ENCODE results near the gene CPN1. TPM values are rescaled to one million over a fixed set of nuclear protein-coding genes. Genes with fewer than 3 reads are reported as not detected.

The CPN1 gene
- total RNA-seq, 2 donors from 2014 or later: 0.85 TPM; not detected in 1

DNA sequence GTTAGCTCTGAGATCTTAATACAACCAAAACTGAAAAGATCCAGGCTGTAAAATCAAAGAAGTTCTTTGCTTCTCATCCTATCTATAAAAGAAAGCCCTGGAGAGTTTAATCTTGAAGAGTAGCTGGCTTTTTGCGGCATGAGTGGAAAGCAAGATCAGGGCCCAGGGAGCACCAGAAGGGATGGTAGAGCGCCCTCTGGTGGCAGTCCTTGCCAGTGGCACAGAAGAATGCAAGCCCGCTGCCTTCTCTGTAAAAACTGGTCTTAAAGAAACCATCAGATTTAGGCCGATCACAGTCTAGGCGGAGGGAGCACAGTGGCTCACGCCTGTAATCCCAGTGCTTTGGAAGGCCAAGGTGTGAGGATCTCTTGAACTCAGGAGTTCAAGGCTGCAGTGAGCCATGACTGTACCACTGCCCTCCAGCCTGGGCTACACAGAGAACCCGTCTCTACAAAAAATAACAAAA is 35.6 kb downstream of the CPN1 start:
- 18% methylated on average over 7 of the region's 7 CpGs for WGBS
- no peak overlapping the region for H3K27ac ChIP-seq
- H3K4me3 ChIP-seq: no peak overlapping the region
- no peaks in the 10 kb centered on the region for H3K4me1 ChIP-seq (replicated peaks)
- no peaks in the 10 kb centered on the region for H3K27me3 ChIP-seq (replicated peaks; ENCODE audit: insufficient read depth)
- TF ChIP-seq POLR2AphosphoS5 (IDR thresholded peaks at IDR 0.05): peak; percentile 46
- TF ChIP-seq, protein P1, sequence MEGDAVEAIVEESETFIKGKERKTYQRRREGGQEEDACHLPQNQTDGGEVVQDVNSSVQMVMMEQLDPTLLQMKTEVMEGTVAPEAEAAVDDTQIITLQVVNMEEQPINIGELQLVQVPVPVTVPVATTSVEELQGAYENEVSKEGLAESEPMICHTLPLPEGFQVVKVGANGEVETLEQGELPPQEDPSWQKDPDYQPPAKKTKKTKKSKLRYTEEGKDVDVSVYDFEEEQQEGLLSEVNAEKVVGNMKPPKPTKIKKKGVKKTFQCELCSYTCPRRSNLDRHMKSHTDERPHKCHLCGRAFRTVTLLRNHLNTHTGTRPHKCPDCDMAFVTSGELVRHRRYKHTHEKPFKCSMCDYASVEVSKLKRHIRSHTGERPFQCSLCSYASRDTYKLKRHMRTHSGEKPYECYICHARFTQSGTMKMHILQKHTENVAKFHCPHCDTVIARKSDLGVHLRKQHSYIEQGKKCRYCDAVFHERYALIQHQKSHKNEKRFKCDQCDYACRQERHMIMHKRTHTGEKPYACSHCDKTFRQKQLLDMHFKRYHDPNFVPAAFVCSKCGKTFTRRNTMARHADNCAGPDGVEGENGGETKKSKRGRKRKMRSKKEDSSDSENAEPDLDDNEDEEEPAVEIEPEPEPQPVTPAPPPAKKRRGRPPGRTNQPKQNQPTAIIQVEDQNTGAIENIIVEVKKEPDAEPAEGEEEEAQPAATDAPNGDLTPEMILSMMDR (IDR thresholded peaks at IDR 0.05): peak; percentile 83 to 97 (median 92)
- no peak for TF ChIP-seq POLR2A (IDR thresholded peaks at IDR 0.05)
- intact Hi-C loops (cut with DNase I): loop anchor here (5.0 to 10.0 kb wide), 3 partner anchors 34 to 199 kb away; no protein-coding TSS in a partner anchor
- peak; percentile 75 for DNase-seq (ENCODE audit: low spot score)
- H3K9me3 ChIP-seq: no peaks in the 10 kb centered on the region
- no peaks in the 10 kb centered on the region for H3K36me3 ChIP-seq

DNA sequence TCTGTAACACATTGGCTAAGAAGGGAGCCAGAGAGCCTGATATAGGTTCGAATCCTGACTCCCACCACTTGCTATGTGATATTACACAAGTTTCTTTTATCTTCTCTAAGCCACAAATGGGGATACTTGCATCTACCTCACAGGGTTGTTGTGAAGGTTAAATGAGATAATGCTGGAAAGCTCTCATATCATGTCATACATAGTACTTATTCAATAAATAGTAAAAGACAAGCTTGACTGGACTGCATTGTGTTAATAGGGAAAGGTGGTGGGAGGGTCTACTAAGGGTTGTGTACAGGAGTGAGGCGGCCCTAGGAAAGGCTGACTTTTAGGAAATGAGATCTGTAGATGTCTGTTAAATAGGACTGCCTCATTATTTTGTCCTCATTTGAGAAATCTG is 36.1 kb downstream of the CPN1 start:
- intact Hi-C loops (cut with DNase I): loop anchor here (5.0 to 10.0 kb wide), 3 partner anchors 33 to 198 kb away; no protein-coding TSS in a partner anchor
- Histone ChIP-seq H3K4me3 (no peak overlapping the region), H3K9me3 (no peaks in the 10 kb centered on the region), H3K27me3 (replicated peaks; ENCODE audit: insufficient read depth) (no peaks in the 10 kb centered on the region), H3K4me1 (replicated peaks) (no peaks in the 10 kb centered on the region), H3K36me3 (no peaks in the 10 kb centered on the region), H3K27ac (no peak overlapping the region)
- WGBS: 76% methylated on average over 2 of the region's 2 CpGs
- TF ChIP-seq POLR2A (IDR thresholded peaks at IDR 0.05) (no peak), POLR2AphosphoS5 (IDR thresholded peaks at IDR 0.05) (no peak)
- TF ChIP-seq, protein P1 (IDR thresholded peaks at IDR 0.05): no peak
- DNase-seq (ENCODE audit: low spot score): no peak

GRCh38 chr10:100043796-100044195 is 37.9 kb downstream of the CPN1 start:
- intact Hi-C loops (cut with DNase I): loop anchor here (10.0 kb wide), 1 partner anchor 69 kb away; no protein-coding TSS in a partner anchor
- DNase-seq (ENCODE audit: low spot score): peak; percentile 16

DNA sequence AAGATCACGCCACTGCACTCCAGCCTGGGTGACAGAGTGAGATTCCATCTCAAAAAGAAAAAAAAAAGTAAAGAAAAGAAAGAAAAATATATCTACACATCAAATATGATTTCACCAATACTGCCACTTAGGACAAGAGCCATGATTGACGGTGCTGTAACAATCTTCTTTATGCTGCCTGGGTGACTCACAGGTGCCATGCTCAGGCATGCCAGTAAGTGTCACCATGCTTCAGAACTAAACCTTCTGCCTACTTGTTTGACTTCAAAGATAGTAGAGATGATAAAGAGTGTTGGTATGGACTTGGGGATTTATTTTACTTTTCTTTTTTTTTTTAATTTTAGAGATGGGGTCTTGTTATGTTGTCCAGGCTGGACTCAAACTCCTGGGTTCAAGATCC is 38.3 kb downstream of the CPN1 start:
- Histone ChIP-seq H3K4me3 (no peak overlapping the region), H3K36me3 (no peaks in the 10 kb centered on the region), H3K27me3 (replicated peaks; ENCODE audit: insufficient read depth) (no peaks in the 10 kb centered on the region), H3K9me3 (no peaks in the 10 kb centered on the region), H3K27ac (peak overlapping the region in 1 of 2 donors; percentile 29), H3K4me1 (replicated peaks) (no peaks in the 10 kb centered on the region)
- no peak for TF ChIP-seq POLR2A (IDR thresholded peaks at IDR 0.05)
- TF ChIP-seq POLR2AphosphoS5 (IDR thresholded peaks at IDR 0.05): peak; percentile 34
- WGBS: 45% methylated on average over 2 of the region's 2 CpGs
- DNase-seq (ENCODE audit: low spot score): peak; percentile 34
- intact Hi-C loops (cut with DNase I): loop anchor here (10.0 kb wide), 1 partner anchor 69 kb away; no protein-coding TSS in a partner anchor

More at GRCh38 chr10:100043796-100044195, 37.9 kb downstream of the CPN1 start:
- Histone ChIP-seq H3K36me3 (no peaks in the 10 kb centered on the region), H3K4me1 (replicated peaks) (no peaks in the 10 kb centered on the region), H3K4me3 (no peak overlapping the region), H3K27me3 (replicated peaks; ENCODE audit: insufficient read depth) (no peaks in the 10 kb centered on the region), H3K27ac (peak overlapping the region; percentile 29 to 44), H3K9me3 (no peaks in the 10 kb centered on the region)
- 13% methylated on average over 3 of the region's 3 CpGs for WGBS
- TF ChIP-seq, protein P1 (IDR thresholded peaks at IDR 0.05): no peak
- TF ChIP-seq POLR2A (IDR thresholded peaks at IDR 0.05) (no peak), POLR2AphosphoS5 (IDR thresholded peaks at IDR 0.05) (no peak)

DNA sequence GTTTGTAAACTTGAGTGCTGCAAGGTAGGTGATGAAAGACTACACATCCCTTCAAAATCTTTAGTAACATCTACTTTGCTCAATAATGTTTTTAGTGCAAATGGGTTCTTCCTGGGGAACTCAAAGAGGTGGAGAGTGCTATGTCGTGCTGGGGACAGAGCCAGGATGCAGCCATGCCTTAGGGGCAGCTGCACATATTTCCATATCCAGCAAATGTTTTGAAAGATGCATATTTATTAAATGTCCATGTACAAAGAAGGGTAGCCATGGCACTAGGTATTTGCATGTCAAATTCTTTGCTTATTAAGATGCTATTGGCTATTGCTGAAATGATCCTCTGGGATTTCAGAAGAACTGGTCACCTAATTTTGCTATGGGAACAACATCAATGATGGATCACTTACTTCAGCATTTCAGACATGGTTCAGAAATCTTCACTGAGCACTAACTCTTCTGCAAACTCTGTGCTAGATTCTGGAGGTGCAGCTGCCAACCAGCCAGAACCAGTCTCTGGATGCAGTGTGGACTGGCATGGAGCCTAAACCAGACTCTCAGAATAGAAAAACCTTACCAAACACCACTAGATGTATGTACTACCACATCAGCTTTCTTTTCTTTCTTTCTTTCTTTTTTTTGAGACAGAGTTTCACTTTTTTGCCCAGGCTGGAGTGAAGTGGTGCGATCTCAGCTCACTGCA is 40.2 kb downstream of the CPN1 start:
- H3K4me3 ChIP-seq: no peak overlapping the region
- no peaks in the 10 kb centered on the region for H3K36me3 ChIP-seq
- intact Hi-C loops (cut with DNase I): loop anchor here (10.0 kb wide), 1 partner anchor 67 kb away; no protein-coding TSS in a partner anchor
- WGBS: 77% methylated on average over 2 of the region's 2 CpGs
- H3K27ac ChIP-seq: no peak overlapping the region
- TF ChIP-seq POLR2A (IDR thresholded peaks at IDR 0.05): no peak
- TF ChIP-seq POLR2AphosphoS5 (IDR thresholded peaks at IDR 0.05): no peak
- TF ChIP-seq, protein P1 (IDR thresholded peaks at IDR 0.05): no peak
- DNase-seq (ENCODE audit: low spot score): no peak
- H3K4me1 ChIP-seq (replicated peaks): no peaks in the 10 kb centered on the region
- H3K9me3 ChIP-seq: no peaks in the 10 kb centered on the region
- no peaks in the 10 kb centered on the region for H3K27me3 ChIP-seq (replicated peaks; ENCODE audit: insufficient read depth)
